IMR-90 (cell line): ENCODE measurements around the gene TINAGL1. TPM values are rescaled to one million over a fixed set of nuclear protein-coding genes. Genes with fewer than 3 reads are reported as not detected.

Experiments used
- ATAC-seq: fragments of 200-7000 bp; cut with Tn5 transposase; 2 replicates; pipeline ENCODE4 v1.9.1; 2020; ENCODE audit warnings: low read depth, mild to moderate bottlenecking, moderate library complexity
- BruUV-seq: library from RNA; stranded (reverse); fragments of 400-500 nt; replicated peaks from 2 replicates; lab custom pipeline; 2021; lab: Mats Ljungman, UMichigan
- CTCF ChIA-PET: fragments of 300-600 bp; formaldehyde crosslinking; extraction: SDS; loops from one replicate; lab custom pipeline; 2021; ENCODE audit warnings: antibody characterized with exemption; lab: Yijun Ruan, JAX
- POLR2A ChIA-PET: fragments of 300-600 bp; sonication (Branson Sonifier 250); formaldehyde crosslinking; loops from one replicate; lab custom pipeline; 2022; ENCODE audit warnings: antibody characterized with exemption; ENCODE audit not compliant: unreplicated experiment; lab: Charles Lee
- DNase-seq: peaks from one replicate; pipeline ENCODE4 v3.0.0; 2013
- H2AFZ ChIP-seq: replicated peaks from 2 replicates; pipeline ENCODE3; 2013; ENCODE audit warnings: low read length, mild to moderate bottlenecking; ENCODE audit not compliant: poor library complexity
- H2AK5ac ChIP-seq: 2 replicates; pipeline ENCODE4 v1.6.1; 2013; ENCODE audit warnings: low read depth, low read length, inconsistent platforms
- H2AK9ac ChIP-seq: replicated peaks from 2 replicates; pipeline ENCODE3; 2013; ENCODE audit warnings: mild to moderate bottlenecking, low read depth, low read length, moderate library complexity; ENCODE audit not compliant: poor library complexity
- H2BK120ac ChIP-seq: 2 replicates; pipeline ENCODE4 v1.6.1; 2013; ENCODE audit warnings: low read depth, low read length, inconsistent platforms
- H2BK15ac ChIP-seq: 3 replicates; pipeline ENCODE4 v1.6.1; 2013; ENCODE audit warnings: low read depth, low read length, inconsistent platforms
- H2BK20ac ChIP-seq: 2 replicates; pipeline ENCODE4 v1.6.1; 2013; ENCODE audit warnings: low read depth, mild to moderate bottlenecking, inconsistent platforms, low read length, moderate library complexity
- H2BK5ac ChIP-seq: 2 replicates; pipeline ENCODE4 v1.6.1; 2013; ENCODE audit warnings: mild to moderate bottlenecking, low read depth, low read length, inconsistent platforms; ENCODE audit not compliant: poor library complexity, severe bottlenecking
- H3K14ac ChIP-seq: replicated peaks from 2 replicates; pipeline ENCODE4 v1.6.1; 2013; ENCODE audit warnings: low read depth, low read length, inconsistent platforms
- H3K18ac ChIP-seq: 2 replicates; pipeline ENCODE4 v1.6.1; 2013; ENCODE audit warnings: low read depth, low read length, control low read depth
- H3K23ac ChIP-seq: 2 replicates; pipeline ENCODE4 v1.6.1; 2013; ENCODE audit warnings: low read depth, low read length, inconsistent platforms
- H3K27ac ChIP-seq: 2 replicates; pipeline ENCODE4 v1.5.1; 2013; ENCODE audit warnings: mild to moderate bottlenecking, control low read depth, low read length; ENCODE audit not compliant: insufficient read depth
- H3K27me3 ChIP-seq: 2 replicates; pipeline ENCODE4 v1.6.1; 2013; ENCODE audit warnings: low read length; ENCODE audit not compliant: control insufficient read depth, insufficient read depth
- H3K36me3 ChIP-seq: 2 replicates; pipeline ENCODE4 v1.6.1; 2013; ENCODE audit warnings: low read length, mixed read lengths; ENCODE audit not compliant: control insufficient read depth, insufficient read depth
- H3K4ac ChIP-seq: 2 replicates; pipeline ENCODE4 v1.6.1; 2013; ENCODE audit warnings: low read depth, low read length, inconsistent platforms
- H3K4me1 ChIP-seq: 2 replicates; pipeline ENCODE4 v1.6.1; 2013; ENCODE audit warnings: low read length, mixed read lengths; ENCODE audit not compliant: control insufficient read depth, insufficient read depth
- H3K4me2 ChIP-seq: 2 replicates; pipeline ENCODE4 v1.6.1; 2013; ENCODE audit warnings: low read depth, mild to moderate bottlenecking, control low read depth, low read length, moderate library complexity
- H3K4me3 ChIP-seq: 2 replicates; pipeline ENCODE4 v1.5.1; 2013; ENCODE audit warnings: low read depth, mild to moderate bottlenecking, control low read depth, low read length, moderate library complexity; ENCODE audit not compliant: insufficient read depth
- H3K56ac ChIP-seq: 2 replicates; pipeline ENCODE4 v1.6.1; 2013; ENCODE audit warnings: low read length, inconsistent platforms; ENCODE audit not compliant: insufficient read depth; ENCODE audit errors: extremely low read depth
- H3K79me1 ChIP-seq, 2 experiments: 2 replicates each; pipeline ENCODE4 v1.6.1; 2013; ENCODE audit warnings: low read length in 2 of 2, inconsistent platforms in 1 of 2, low read depth in 1 of 2
- H3K9ac ChIP-seq: 2 replicates; pipeline ENCODE4 v1.6.1; 2013; ENCODE audit warnings: low read depth, low read length, control low read depth
- H3K9me1 ChIP-seq: 2 replicates; pipeline ENCODE4 v1.6.1; 2013; ENCODE audit warnings: low read length, inconsistent platforms; ENCODE audit not compliant: insufficient read depth
- H3K9me3 ChIP-seq: 2 replicates; pipeline ENCODE4 v1.6.1; 2013; ENCODE audit warnings: low read length; ENCODE audit not compliant: control insufficient read depth, insufficient read depth
- H4K20me1 ChIP-seq: 2 replicates; pipeline ENCODE4 v1.6.1; 2013; ENCODE audit warnings: low read length, inconsistent platforms; ENCODE audit not compliant: insufficient read depth
- H4K5ac ChIP-seq: 2 replicates; pipeline ENCODE4 v1.6.1; 2013; ENCODE audit warnings: mild to moderate bottlenecking, low read depth, low read length, control low read depth
- H4K8ac ChIP-seq, 2 experiments: 2 replicates each; pipeline ENCODE4 v1.6.1; 2013; ENCODE audit warnings: low read depth in 2 of 2, low read length in 2 of 2, control low read depth in 1 of 2, inconsistent platforms in 1 of 2
- H4K91ac ChIP-seq: 2 replicates; pipeline ENCODE4 v1.6.1; 2013; ENCODE audit warnings: low read depth, low read length, inconsistent platforms; ENCODE audit not compliant: insufficient read depth
- BHLHE40 ChIP-seq: fragments of 150-350 bp; IDR thresholded peaks from 2 replicates; pipeline ENCODE4 v1.6.1; 2016; ENCODE audit warnings: mild to moderate bottlenecking, low read depth, low read length
- CEBPB ChIP-seq: IDR thresholded peaks from 2 replicates; pipeline ENCODE4 v1.6.1; 2012; ENCODE audit warnings: low read depth, low read length, improper control_type of control experiment
- CHD1 ChIP-seq: IDR thresholded peaks from 2 replicates; pipeline ENCODE4 v1.6.1; 2012; ENCODE audit warnings: low read depth, low read length, improper control_type of control experiment
- CTCF ChIP-seq: conservative IDR thresholded peaks from 2 replicates; pipeline ENCODE4 v1.5.1; 2012; ENCODE audit warnings: mild to moderate bottlenecking, low read depth, low read length, improper control_type of control experiment
- FOS ChIP-seq: fragments of 150-350 bp; IDR thresholded peaks from 2 replicates; pipeline ENCODE4 v1.6.1; 2016; ENCODE audit warnings: low read depth, low read length
- MAFK ChIP-seq: IDR thresholded peaks from 2 replicates; pipeline ENCODE4 v1.6.1; 2012; ENCODE audit warnings: low read depth, low read length, improper control_type of control experiment
- MAZ ChIP-seq: IDR thresholded peaks from 2 replicates; pipeline ENCODE4 v1.6.1; 2012; ENCODE audit warnings: low read depth, mild to moderate bottlenecking, low read length, improper control_type of control experiment, moderate library complexity, borderline replicate concordance
- MXI1 ChIP-seq: IDR thresholded peaks from 2 replicates; pipeline ENCODE4 v1.6.1; 2012; ENCODE audit warnings: low read depth, mild to moderate bottlenecking, low read length, moderate library complexity, borderline replicate concordance
- NFE2L2 ChIP-seq: fragments of 150-350 bp; IDR thresholded peaks from 2 replicates; pipeline ENCODE4 v1.6.1; 2016; ENCODE audit warnings: low read depth, mild to moderate bottlenecking, low read length
- POLR2A ChIP-seq: IDR thresholded peaks from 2 replicates; pipeline ENCODE4 v1.6.1; 2012; ENCODE audit warnings: mild to moderate bottlenecking, low read depth, low read length
- RAD21 ChIP-seq: IDR thresholded peaks from 2 replicates; pipeline ENCODE4 v1.6.1; 2012; ENCODE audit warnings: low read length, improper control_type of control experiment
- RCOR1 ChIP-seq: IDR thresholded peaks from 2 replicates; pipeline ENCODE4 v1.6.1; 2012; ENCODE audit warnings: mild to moderate bottlenecking, low read length, improper control_type of control experiment; ENCODE audit not compliant: insufficient replicate concordance
- RFX5 ChIP-seq: IDR thresholded peaks from 2 replicates; pipeline ENCODE4 v1.8.0; 2012; ENCODE audit warnings: low read depth, mild to moderate bottlenecking, low read length, moderate library complexity
- SMC3 ChIP-seq: fragments of 150-350 bp; IDR thresholded peaks from 2 replicates; pipeline ENCODE4 v1.6.1; 2016; ENCODE audit warnings: low read depth, mild to moderate bottlenecking, antibody characterized with exemption, low read length, moderate library complexity
- USF2 ChIP-seq: fragments of 150-350 bp; IDR thresholded peaks from 2 replicates; pipeline ENCODE4 v1.6.1; 2017; ENCODE audit warnings: mild to moderate bottlenecking, antibody characterized with exemption, low read length, low read depth
- dilution Hi-C: fragments of 300-500 bp; cut with HindIII; formaldehyde crosslinking; loops from one replicate; pipeline ENCODE4 v1.14.3; 2018; ENCODE audit warnings: low sequenced_read_pairs; ENCODE audit not compliant: unreplicated experiment
- in situ Hi-C: fragments of 300-500 bp; cut with MboI; formaldehyde crosslinking; loops from 3 replicates; pipeline ENCODE4 v1.14.3; 2019; ENCODE audit warnings: low sequenced_read_pairs, inconsistent platforms, mixed read lengths
- intact Hi-C: fragments of 100-400 bp; cut with micrococcal nuclease; formaldehyde crosslinking; loops from 2 replicates; pipeline ENCODE4 v1.10.0; 2022
- polyA plus RNA-seq, 3 experiments: library from polyadenylated mRNA; depleted of rRNA; stranded (reverse); fragments of >200 nt; gene quantifications; 2 replicates each; pipeline ENCODE4 v1.2.3, GENCODE V29; 2012; ENCODE audit warnings: low replicate concordance in 1 of 3
- total RNA-seq: library from RNA; depleted of rRNA; stranded (reverse); fragments of >200 nt; gene quantifications from 2 replicates; pipeline ENCODE4 v1.2.3, GENCODE V29; 2012
- TF ChIP-seq, protein P1 (sequence below): fragments of 150-350 bp; IDR thresholded peaks from 2 replicates; pipeline ENCODE4 v1.6.1; 2016; ENCODE audit warnings: low read depth, mild to moderate bottlenecking, low read length, moderate library complexity, borderline replicate concordance

Gene TINAGL1
- total and polyA plus RNA-seq, 2 of the 4 experiments (the other 2 are of a cell fraction) = 0.54 to 1.5 TPM

- Histone ChIP-seq H3K23ac (no peak overlapping the region), H4K91ac (no peak overlapping the region), H3K14ac (no peak overlapping the region), H3K9me3 (no peaks in the 10 kb centered on the region), H2BK20ac (no peak overlapping the region), H3K4me3 (no peak overlapping the region), H2BK120ac (no peak overlapping the region), H4K5ac (no peak overlapping the region), H3K27me3 (peaks cover 16% of the 10 kb centered on the region), H4K8ac (no peak overlapping the region), H3K9ac (no peak overlapping the region), H3K18ac (no peak overlapping the region), H3K79me1 (no peaks in the 10 kb centered on the region), H3K9me1 (no peaks in the 10 kb centered on the region), H3K56ac (no peak overlapping the region), H4K20me1 (no peaks in the 10 kb centered on the region), H3K27ac (no peak overlapping the region), H2BK5ac (no peak overlapping the region), H3K4me2 (no peak overlapping the region), H3K4ac (no peak overlapping the region), H3K36me3 (no peaks in the 10 kb centered on the region), H2AFZ (no peak overlapping the region), H2BK15ac (no peak overlapping the region), H2AK5ac (no peak overlapping the region), H2AK9ac (no peak overlapping the region), H3K4me1 (no peaks in the 10 kb centered on the region)
- dilution Hi-C loops (no loop called here), in situ Hi-C loops (no loop called here), intact Hi-C loops (no loop called here)
- no TSS peak for BruUV-seq
- ATAC-seq = no peak
- DNase-seq = no peak
- ChIA-PET CTCF (no interaction called here), POLR2A (no interaction called here)
- no peak for TF ChIP-seq SMC3
- TF ChIP-seq, protein P1, sequence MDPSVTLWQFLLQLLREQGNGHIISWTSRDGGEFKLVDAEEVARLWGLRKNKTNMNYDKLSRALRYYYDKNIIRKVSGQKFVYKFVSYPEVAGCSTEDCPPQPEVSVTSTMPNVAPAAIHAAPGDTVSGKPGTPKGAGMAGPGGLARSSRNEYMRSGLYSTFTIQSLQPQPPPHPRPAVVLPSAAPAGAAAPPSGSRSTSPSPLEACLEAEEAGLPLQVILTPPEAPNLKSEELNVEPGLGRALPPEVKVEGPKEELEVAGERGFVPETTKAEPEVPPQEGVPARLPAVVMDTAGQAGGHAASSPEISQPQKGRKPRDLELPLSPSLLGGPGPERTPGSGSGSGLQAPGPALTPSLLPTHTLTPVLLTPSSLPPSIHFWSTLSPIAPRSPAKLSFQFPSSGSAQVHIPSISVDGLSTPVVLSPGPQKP = no peak
- TF ChIP-seq FOS = no peak
- no peak for TF ChIP-seq MAFK
- no peak for TF ChIP-seq RFX5
- TF ChIP-seq CTCF = no peak
- no peak for TF ChIP-seq NFE2L2
- TF ChIP-seq BHLHE40 = no peak
- TF ChIP-seq CEBPB = no peak
- TF ChIP-seq RCOR1 = no peak
- no peak for TF ChIP-seq POLR2A
- TF ChIP-seq USF2 = no peak
- TF ChIP-seq CHD1 = no peak
- TF ChIP-seq MAZ = no peak
- no peak for TF ChIP-seq RAD21
- no peak for TF ChIP-seq MXI1
These were observed 15.8 kb downstream of the TINAGL1 start for GRCh38 chr1:31592132-31592531.
